ENCODE results near the gene GPAM. TPM values are rescaled to one million over a fixed set of nuclear protein-coding genes. Genes with fewer than 3 reads are reported as not detected.

GPAM gene
- total and polyA plus RNA-seq, 9 of the 15 experiments (the other 6 are each of a cell fraction or from before 2014, with no cell fraction given): 3.5 to 7.5 (median 5.5) TPM

- Histone ChIP-seq H2AFZ (ENCODE audit: low read depth, low read length) (no peak overlapping the region), H3K4me3 (no peak overlapping the region), H3K27me3 (ENCODE audit: control insufficient read depth in 2 of 2, insufficient read depth in 2 of 2, low read length in 2 of 2) (peaks cover 0 to 18% of the 10 kb centered on the region in 2 experiments; a peak in 2 of 5 replicates), H4K20me1 (replicated peaks; ENCODE audit: control insufficient read depth, insufficient read depth, low read length) (no peaks in the 10 kb centered on the region), H3K27ac (ENCODE audit: extremely low read depth, low read depth, low read length) (no peak overlapping the region), H3K79me2 (ENCODE audit: control insufficient read depth, insufficient read depth, low read length) (no peaks in the 10 kb centered on the region), H3K9ac (ENCODE audit: insufficient read depth in 1 of 2, low read depth in 2 of 2, low read length in 2 of 2) (no peak overlapping the region), H3K36me3 (ENCODE audit: control insufficient read depth, insufficient read depth, low read length) (no peaks in the 10 kb centered on the region), H3K4me1 (replicated peaks in 1 of 2; ENCODE audit: control insufficient read depth in 2 of 2, insufficient read depth in 2 of 2, low read length in 2 of 2) (no peaks in the 10 kb centered on the region), H3K9me1 (ENCODE audit: control insufficient read depth, insufficient read depth, low read length) (no peaks in the 10 kb centered on the region), H3K9me3 (replicated peaks; ENCODE audit: control insufficient read depth, insufficient read depth, low read depth, low read length) (no peaks in the 10 kb centered on the region), H3K4me2 (ENCODE audit: insufficient read depth, low read length) (no peak overlapping the region)
- ATAC-seq (no peak), FAIRE-seq (no peak), DNase-seq (ENCODE audit: extremely low read depth in 1 of 4, low spot score in 3 of 4) (no peak)
- ChIA-PET POLR2A (no interaction called here), CTCF (ENCODE audit: low intra/inter-chr PET ratio) (no interaction called here)
- BruUV-seq (replicated peaks): no TSS peak
- 0% methylated on average over 10 of the region's 11 CpGs for WGBS (ENCODE audit: insufficient coverage, low coverage, missing lambda C conversion rate)
- no peak for TF ChIP-seq TCF7L2 (IDR thresholded peaks at IDR 0.05; ENCODE audit: low read depth, low read length)
- no peak for TF ChIP-seq FOSL1 (tag; conservative IDR thresholded peaks at IDR 0.05)
- no peak for TF ChIP-seq PHF21A (IDR thresholded peaks at IDR 0.05; ENCODE audit: borderline replicate concordance, low read depth)
- TF ChIP-seq MED1 (CRISPR knock-in tag; IDR thresholded peaks at IDR 0.05; ENCODE audit: borderline replicate concordance): no peak
- TF ChIP-seq ETV6 (IDR thresholded peaks at IDR 0.05; ENCODE audit: borderline replicate concordance in 1 of 2, low read depth in 2 of 2, low read length in 1 of 2): no peak
- TF ChIP-seq ETV6 (CRISPR knock-in tag; IDR thresholded peaks at IDR 0.05; ENCODE audit: borderline replicate concordance): no peak
- no peak for TF ChIP-seq ETV5 (CRISPR knock-in tag; IDR thresholded peaks at IDR 0.05; ENCODE audit: low read depth)
- intact Hi-C loops (cut with micrococcal nuclease) (loop anchor here (10.0 kb wide), 2 partner anchors 1517 to 1817 kb away; no protein-coding TSS in a partner anchor), in situ Hi-C loops (cut with MboI) (loop anchor here (10.0 kb wide), 1 partner anchor 183 kb away; no protein-coding TSS in a partner anchor)
Observed at GRCh38 chr10:112131346-112131745, 52.2 kb downstream of the GPAM start.

GRCh38 chr10:112126901-112127300, 56.7 kb downstream of the GPAM start:
- Histone ChIP-seq H3K4me2 (ENCODE audit: insufficient read depth, low read length) (no peak overlapping the region), H3K79me2 (ENCODE audit: control insufficient read depth, insufficient read depth, low read length) (no peaks in the 10 kb centered on the region), H3K9me1 (ENCODE audit: control insufficient read depth, insufficient read depth, low read length) (no peaks in the 10 kb centered on the region), H3K4me3 (no peak overlapping the region), H3K9ac (ENCODE audit: insufficient read depth in 1 of 2, low read depth in 2 of 2, low read length in 2 of 2) (no peak overlapping the region), H3K9me3 (replicated peaks; ENCODE audit: control insufficient read depth, insufficient read depth, low read depth, low read length) (no peaks in the 10 kb centered on the region), H3K27ac (ENCODE audit: extremely low read depth, low read depth, low read length) (no peak overlapping the region), H2AFZ (ENCODE audit: low read depth, low read length) (no peak overlapping the region), H3K27me3 (ENCODE audit: control insufficient read depth in 2 of 2, insufficient read depth in 2 of 2, low read length in 2 of 2) (peaks cover 0 to 18% of the 10 kb centered on the region in 2 experiments; a peak in 3 of 5 replicates), H3K36me3 (ENCODE audit: control insufficient read depth, insufficient read depth, low read length) (no peaks in the 10 kb centered on the region), H4K20me1 (replicated peaks; ENCODE audit: control insufficient read depth, insufficient read depth, low read length) (no peaks in the 10 kb centered on the region), H3K4me1 (replicated peaks in 1 of 2; ENCODE audit: control insufficient read depth in 2 of 2, insufficient read depth in 2 of 2, low read length in 2 of 2) (no peaks in the 10 kb centered on the region)
- intact Hi-C loops (cut with micrococcal nuclease) (no loop called here), in situ Hi-C loops (cut with MboI) (no loop called here)
- no peak for TF ChIP-seq KAT7 (CRISPR knock-in tag; IDR thresholded peaks at IDR 0.05; ENCODE audit: borderline replicate concordance)
- TF ChIP-seq CBX1 (IDR thresholded peaks at IDR 0.05; ENCODE audit: low read depth): no peak
- TF ChIP-seq ETV1 (tag; conservative IDR thresholded peaks at IDR 0.05; ENCODE audit: low read depth): no peak
- FAIRE-seq: no peak
- 4% methylated on average over 5 of the region's 5 CpGs for WGBS (ENCODE audit: insufficient coverage, low coverage, missing lambda C conversion rate)
- no peak for DNase-seq (ENCODE audit: extremely low read depth in 1 of 4, low spot score in 3 of 4)
- ChIA-PET CTCF (ENCODE audit: low intra/inter-chr PET ratio) (no interaction called here), POLR2A (no interaction called here)
- no peak for ATAC-seq
- BruUV-seq (replicated peaks): no TSS peak

All from K562 (cell line).